Body of pancreas (tissue), 4 donors: ENCODE measurements around the gene AOC1.

Experiments
- POLR2A ChIP-seq, 3 donors: fragments of 450-650 bp; IDR thresholded peaks; one replicate each; pipeline ENCODE4 v1.6.1; 2016; ENCODE audit warnings: antibody characterized with exemption in 3 of 3, mild to moderate bottlenecking in 2 of 3
- TF ChIP-seq, protein P1 (sequence below), 7 experiments: fragments of 450-650 bp in 4 of 7; fragments of 200-600 bp in 3 of 7; sonication (generic) in 3 of 7; IDR thresholded peaks; one replicate each; pipeline ENCODE4 v1.5.1; 2016 to 2019; ENCODE audit warnings: antibody characterized with exemption in 7 of 7

- TF ChIP-seq, protein P1, sequence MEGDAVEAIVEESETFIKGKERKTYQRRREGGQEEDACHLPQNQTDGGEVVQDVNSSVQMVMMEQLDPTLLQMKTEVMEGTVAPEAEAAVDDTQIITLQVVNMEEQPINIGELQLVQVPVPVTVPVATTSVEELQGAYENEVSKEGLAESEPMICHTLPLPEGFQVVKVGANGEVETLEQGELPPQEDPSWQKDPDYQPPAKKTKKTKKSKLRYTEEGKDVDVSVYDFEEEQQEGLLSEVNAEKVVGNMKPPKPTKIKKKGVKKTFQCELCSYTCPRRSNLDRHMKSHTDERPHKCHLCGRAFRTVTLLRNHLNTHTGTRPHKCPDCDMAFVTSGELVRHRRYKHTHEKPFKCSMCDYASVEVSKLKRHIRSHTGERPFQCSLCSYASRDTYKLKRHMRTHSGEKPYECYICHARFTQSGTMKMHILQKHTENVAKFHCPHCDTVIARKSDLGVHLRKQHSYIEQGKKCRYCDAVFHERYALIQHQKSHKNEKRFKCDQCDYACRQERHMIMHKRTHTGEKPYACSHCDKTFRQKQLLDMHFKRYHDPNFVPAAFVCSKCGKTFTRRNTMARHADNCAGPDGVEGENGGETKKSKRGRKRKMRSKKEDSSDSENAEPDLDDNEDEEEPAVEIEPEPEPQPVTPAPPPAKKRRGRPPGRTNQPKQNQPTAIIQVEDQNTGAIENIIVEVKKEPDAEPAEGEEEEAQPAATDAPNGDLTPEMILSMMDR (IDR thresholded peaks at IDR 0.05): no peak
- no peak for TF ChIP-seq POLR2A (IDR thresholded peaks at IDR 0.05)
These were observed 9.6 kb upstream of the AOC1 start for GRCh38 chr7:150842716-150843115.
